ENCODE results near the gene NCKIPSD.

Gene NCKIPSD

GRCh38 chr3:48672522-48672921, 13.2 kb downstream of the NCKIPSD start:
- Histone ChIP-seq H3K9me3 (ENCODE audit: control insufficient read depth in 1 of 2, low read length in 2 of 2) (no peaks in the 10 kb centered on the region), H3K27ac (ENCODE audit: low read length) (no peak overlapping the region), H3K27me3 (ENCODE audit: low read depth, low read length) (no peaks in the 10 kb centered on the region), H3K4me1 (ENCODE audit: control insufficient read depth in 1 of 2, insufficient read depth in 2 of 2, low read length in 2 of 2) (no peaks in the 10 kb centered on the region), H3K36me3 (ENCODE audit: control insufficient read depth in 1 of 2, insufficient read depth in 2 of 2, low read length in 2 of 2) (peaks cover 0 to 27% of the 10 kb centered on the region in 2 donors), H3K4me3 (ENCODE audit: low read depth in 1 of 2, low read length in 2 of 2) (no peak overlapping the region)

- H3K9me3 ChIP-seq (ENCODE audit: control insufficient read depth in 1 of 2, low read length in 2 of 2) = no peaks in the 10 kb centered on the region
- H3K4me1 ChIP-seq (ENCODE audit: control insufficient read depth in 1 of 2, insufficient read depth in 2 of 2, low read length in 2 of 2) = peaks cover 0 to 34% of the 10 kb centered on the region in 2 donors
- no peak overlapping the region for H3K4me3 ChIP-seq (ENCODE audit: low read depth in 1 of 2, low read length in 2 of 2)
- peaks cover 9% of the 10 kb centered on the region for H3K27me3 ChIP-seq (ENCODE audit: low read depth, low read length)
- H3K36me3 ChIP-seq (ENCODE audit: control insufficient read depth in 1 of 2, insufficient read depth in 2 of 2, low read length in 2 of 2) = peaks cover 0 to 4% of the 10 kb centered on the region in 2 donors
- no peak overlapping the region for H3K27ac ChIP-seq (ENCODE audit: low read length)
Measured at GRCh38 chr3:48664929-48665328, 20.8 kb downstream of the NCKIPSD start.

- H3K27me3 ChIP-seq (ENCODE audit: low read depth, low read length) = peaks cover 9% of the 10 kb centered on the region
- H3K4me1 ChIP-seq (ENCODE audit: control insufficient read depth in 1 of 2, insufficient read depth in 2 of 2, low read length in 2 of 2) = peaks cover 0 to 34% of the 10 kb centered on the region in 2 donors
- H3K4me3 ChIP-seq (ENCODE audit: low read depth in 1 of 2, low read length in 2 of 2) = peak overlapping the region; percentile 55 to 61
- no peaks in the 10 kb centered on the region for H3K9me3 ChIP-seq (ENCODE audit: control insufficient read depth in 1 of 2, low read length in 2 of 2)
- peaks cover 0 to 4% of the 10 kb centered on the region in 2 donors for H3K36me3 ChIP-seq (ENCODE audit: control insufficient read depth in 1 of 2, insufficient read depth in 2 of 2, low read length in 2 of 2)
- H3K27ac ChIP-seq (ENCODE audit: low read length) = no peak overlapping the region
Measured at GRCh38 chr3:48664313-48664644, 21.4 kb downstream of the NCKIPSD start.

GRCh38 chr3:48663489-48664312, 22.0 kb downstream of the NCKIPSD start:
- H3K27me3 ChIP-seq (ENCODE audit: low read depth, low read length) = peaks cover 9% of the 10 kb centered on the region
- H3K4me1 ChIP-seq (ENCODE audit: control insufficient read depth in 1 of 2, insufficient read depth in 2 of 2, low read length in 2 of 2) = peaks cover 0 to 34% of the 10 kb centered on the region in 2 donors
- H3K9me3 ChIP-seq (ENCODE audit: control insufficient read depth in 1 of 2, low read length in 2 of 2) = no peaks in the 10 kb centered on the region
- peak overlapping the region; percentile 67 for H3K27ac ChIP-seq (ENCODE audit: low read length)
- H3K4me3 ChIP-seq (ENCODE audit: low read depth in 1 of 2, low read length in 2 of 2) = peak overlapping the region; percentile 55 to 61
- H3K36me3 ChIP-seq (ENCODE audit: control insufficient read depth in 1 of 2, insufficient read depth in 2 of 2, low read length in 2 of 2) = peaks cover 0 to 4% of the 10 kb centered on the region in 2 donors

GRCh38 chr3:48662753-48663488, 22.8 kb downstream of the NCKIPSD start, which contains the start of gene CELSR3:
CELSR3 (minus strand) TSS chr3:48662886; CDS start chr3:48662634, 252 bp downstream.
- peaks cover 9% of the 10 kb centered on the region for H3K27me3 ChIP-seq (ENCODE audit: low read depth, low read length)
- peak within 1 kb of the TSS; percentile 67 for H3K27ac ChIP-seq (ENCODE audit: low read length)
- H3K4me1 ChIP-seq (ENCODE audit: control insufficient read depth in 1 of 2, insufficient read depth in 2 of 2, low read length in 2 of 2) = peaks cover 0 to 34% of the 10 kb centered on the region in 2 donors
- peak within 1 kb of the TSS; percentile 55 to 64 for H3K4me3 ChIP-seq (ENCODE audit: low read depth in 1 of 2, low read length in 2 of 2)
- H3K9me3 ChIP-seq (ENCODE audit: control insufficient read depth in 1 of 2, low read length in 2 of 2) = no peaks in the 10 kb centered on the region
- H3K36me3 ChIP-seq (ENCODE audit: control insufficient read depth in 1 of 2, insufficient read depth in 2 of 2, low read length in 2 of 2) = peaks cover 0 to 4% of the 10 kb centered on the region in 2 donors

- H3K4me3 ChIP-seq (ENCODE audit: low read depth in 1 of 2, low read length in 2 of 2) = peak overlapping the region in 1 of 2 donors; percentile 64
- no peak overlapping the region for H3K27ac ChIP-seq (ENCODE audit: low read length)
- H3K4me1 ChIP-seq (ENCODE audit: control insufficient read depth in 1 of 2, insufficient read depth in 2 of 2, low read length in 2 of 2) = peaks cover 0 to 34% of the 10 kb centered on the region in 2 donors
- no peaks in the 10 kb centered on the region for H3K9me3 ChIP-seq (ENCODE audit: control insufficient read depth in 1 of 2, low read length in 2 of 2)
- H3K27me3 ChIP-seq (ENCODE audit: low read depth, low read length) = peaks cover 9% of the 10 kb centered on the region
- H3K36me3 ChIP-seq (ENCODE audit: control insufficient read depth in 1 of 2, insufficient read depth in 2 of 2, low read length in 2 of 2) = peaks cover 0 to 4% of the 10 kb centered on the region in 2 donors
Measured at GRCh38 chr3:48662145-48662752, 23.5 kb downstream of the NCKIPSD start.

- H3K27me3 ChIP-seq (ENCODE audit: low read depth, low read length) = peaks cover 9% of the 10 kb centered on the region
- peaks cover 0 to 4% of the 10 kb centered on the region in 2 donors for H3K36me3 ChIP-seq (ENCODE audit: control insufficient read depth in 1 of 2, insufficient read depth in 2 of 2, low read length in 2 of 2)
- H3K9me3 ChIP-seq (ENCODE audit: control insufficient read depth in 1 of 2, low read length in 2 of 2) = no peaks in the 10 kb centered on the region
- H3K4me1 ChIP-seq (ENCODE audit: control insufficient read depth in 1 of 2, insufficient read depth in 2 of 2, low read length in 2 of 2) = peaks cover 0 to 39% of the 10 kb centered on the region in 2 donors
- H3K4me3 ChIP-seq (ENCODE audit: low read depth in 1 of 2, low read length in 2 of 2) = peak overlapping the region in 1 of 2 donors; percentile 64
- no peak overlapping the region for H3K27ac ChIP-seq (ENCODE audit: low read length)
Measured at GRCh38 chr3:48661501-48662144, 24.1 kb downstream of the NCKIPSD start.

- Histone ChIP-seq H3K4me1 (ENCODE audit: control insufficient read depth in 1 of 2, insufficient read depth in 2 of 2, low read length in 2 of 2) (peaks cover 0 to 45% of the 10 kb centered on the region in 2 donors), H3K4me3 (ENCODE audit: low read depth in 1 of 2, low read length in 2 of 2) (peak overlapping the region in 1 of 2 donors; percentile 64), H3K27me3 (ENCODE audit: low read depth, low read length) (peaks cover 9% of the 10 kb centered on the region)
Measured at GRCh38 chr3:48660800-48661400, 24.8 kb downstream of the NCKIPSD start.

GRCh38 chr3:48656841-48657281, 28.9 kb downstream of the NCKIPSD start:
- H3K27ac ChIP-seq (ENCODE audit: low read length) = no peak overlapping the region
- H3K27me3 ChIP-seq (ENCODE audit: low read depth, low read length) = peaks cover 7% of the 10 kb centered on the region
- H3K4me3 ChIP-seq (ENCODE audit: low read depth in 1 of 2, low read length in 2 of 2) = peak overlapping the region; percentile 3 to 64
- H3K36me3 ChIP-seq (ENCODE audit: control insufficient read depth in 1 of 2, insufficient read depth in 2 of 2, low read length in 2 of 2) = no peaks in the 10 kb centered on the region
- H3K4me1 ChIP-seq (ENCODE audit: control insufficient read depth in 1 of 2, insufficient read depth in 2 of 2, low read length in 2 of 2) = peaks cover 0 to 23% of the 10 kb centered on the region in 2 donors
- no peaks in the 10 kb centered on the region for H3K9me3 ChIP-seq (ENCODE audit: control insufficient read depth in 1 of 2, low read length in 2 of 2)

More at GRCh38 chr3:48660800-48661400, 24.8 kb downstream of the NCKIPSD start:
- Histone ChIP-seq H3K27ac (ENCODE audit: low read length) (no peak overlapping the region), H3K9me3 (ENCODE audit: control insufficient read depth in 1 of 2, low read length in 2 of 2) (no peaks in the 10 kb centered on the region), H3K36me3 (ENCODE audit: control insufficient read depth in 1 of 2, insufficient read depth in 2 of 2, low read length in 2 of 2) (peaks cover 0 to 4% of the 10 kb centered on the region in 2 donors)

- Histone ChIP-seq H3K4me3 (ENCODE audit: low read depth in 1 of 2, low read length in 2 of 2) (peak overlapping the region; percentile 33 to 64), H3K36me3 (ENCODE audit: control insufficient read depth in 1 of 2, insufficient read depth in 2 of 2, low read length in 2 of 2) (no peaks in the 10 kb centered on the region), H3K9me3 (ENCODE audit: control insufficient read depth in 1 of 2, low read length in 2 of 2) (no peaks in the 10 kb centered on the region), H3K4me1 (ENCODE audit: control insufficient read depth in 1 of 2, insufficient read depth in 2 of 2, low read length in 2 of 2) (peaks cover 0 to 17% of the 10 kb centered on the region in 2 donors), H3K27me3 (ENCODE audit: low read depth, low read length) (peaks cover 6% of the 10 kb centered on the region), H3K27ac (ENCODE audit: low read length) (no peak overlapping the region)
Measured at GRCh38 chr3:48656061-48656840, 29.5 kb downstream of the NCKIPSD start.
